Testis (tissue), 3 donors: ENCODE results near the gene IFITM5. TPM values are rescaled to one million over a fixed set of nuclear protein-coding genes. Genes with fewer than 3 reads are reported as not detected.

ENCODE experiments used
- DNase-seq: peaks from one replicate; pipeline ENCODE4 v3.0.0-alpha.2; 2019
- H3K27ac ChIP-seq, 2 donors: fragments of 200-600 bp; sonication (generic); one replicate each; pipeline ENCODE4 v1.5.1; 2019
- H3K27me3 ChIP-seq: fragments of 200-600 bp; sonication (generic); one replicate; pipeline ENCODE4 v1.5.1; 2019
- H3K36me3 ChIP-seq: fragments of 200-600 bp; sonication (generic); one replicate; pipeline ENCODE4 v1.5.1; 2017; ENCODE audit warnings: low read depth; ENCODE audit errors: missing control alignments
- H3K4me1 ChIP-seq: fragments of 200-600 bp; sonication (generic); one replicate; pipeline ENCODE4 v1.5.1; 2019
- H3K4me3 ChIP-seq, 2 donors: fragments of 200-600 bp; sonication (generic); one replicate each; pipeline ENCODE4 v1.5.1; 2017 to 2019
- H3K9me3 ChIP-seq: fragments of 200-600 bp; sonication (generic); one replicate; pipeline ENCODE4 v1.5.1; 2017
- CTCF ChIP-seq, 3 experiments: fragments of 450-650 bp in 2 of 3; fragments of 200-600 bp in 1 of 3; sonication (generic) in 1 of 3; IDR thresholded peaks; one replicate each; pipeline ENCODE4 v1.5.1; 2016 to 2019; ENCODE audit warnings: antibody characterized with exemption in 3 of 3, mild to moderate bottlenecking in 2 of 3, moderate library complexity in 1 of 3
- POLR2A ChIP-seq: fragments of 450-650 bp; IDR thresholded peaks from one replicate; pipeline ENCODE4 v1.6.1; 2017; ENCODE audit warnings: antibody characterized with exemption, mild to moderate bottlenecking, moderate library complexity
- WGBS, 2 donors: methylation state at CpG; one replicate each; pipeline ENCODE4 v1.1.5; 2018; 5-methylcytosine and 5-hydroxymethylcytosine counted together
- intact Hi-C: fragments of 100-400 bp; cut with DNase I; formaldehyde crosslinking; loops from one replicate; pipeline ENCODE4 v1.15.1; 2023; ENCODE audit warnings: low total_unique reads
- polyA plus RNA-seq: library from polyadenylated mRNA; stranded (reverse); fragments of 350-450 nt; fragmentation: Illumina TruSeq; extraction: RNeasy Lipid Tissue Mini Kit (QIAGEN cat#74804); gene quantifications from one replicate; pipeline ENCODE4 v1.2.3, GENCODE V29; 2014; ENCODE audit warnings: low read depth, low replicate concordance; ENCODE audit not compliant: insufficient read depth
- total RNA-seq, 2 donors: library from RNA; depleted of rRNA; stranded (reverse); fragments of >200 nt; gene quantifications; one replicate each; pipeline ENCODE4 v1.2.3, GENCODE V29; 2016

Gene IFITM5
- total and polyA plus RNA-seq, 3 donors from 2014 or later, result not detected

DNA sequence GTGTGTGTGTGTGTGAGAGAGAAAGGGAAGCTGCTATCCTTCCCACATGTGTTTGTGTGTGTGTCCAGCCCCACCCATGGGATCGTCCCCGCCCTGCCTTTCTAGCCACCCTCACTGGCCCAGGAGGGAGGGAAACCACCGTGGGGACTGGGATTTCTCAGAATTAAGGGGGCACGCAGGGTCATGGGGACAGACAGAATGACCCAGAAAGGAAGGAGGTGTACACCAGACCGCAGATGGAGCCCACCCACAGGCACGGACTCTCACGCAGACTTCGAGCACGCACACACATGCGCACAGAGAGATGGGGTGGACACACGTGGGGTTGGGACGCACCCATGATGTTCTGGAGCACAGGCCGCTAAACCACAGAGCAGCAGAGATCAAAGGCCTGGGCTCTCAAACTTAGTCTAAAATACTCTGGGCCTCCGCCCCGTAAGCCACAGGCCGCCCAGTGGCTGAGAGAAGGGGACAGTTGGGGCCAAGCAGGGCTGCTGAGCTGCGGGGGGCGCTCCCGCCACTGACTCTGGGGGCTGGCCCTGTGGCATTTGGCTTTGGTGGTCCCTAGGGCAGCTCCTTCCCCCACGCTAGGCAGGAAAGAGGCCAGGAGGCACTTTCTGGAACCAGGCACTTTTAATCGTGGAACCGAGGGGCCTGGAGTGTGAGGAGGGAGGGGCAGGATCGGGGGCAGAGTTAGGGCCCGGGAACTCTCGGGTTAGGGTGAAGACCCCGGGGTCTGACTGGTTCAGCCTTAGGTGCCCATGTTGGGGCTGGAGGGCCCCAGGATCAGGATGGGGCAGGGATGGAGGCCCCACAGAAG is 1.5 kb downstream of the IFITM5 start:
- WGBS, 2 donors, result 57 to 61% methylated on average over 24 to 26 of the region's 26 CpGs
- peak; percentile 75 for DNase-seq
- no peaks in the 10 kb centered on the region for H3K9me3 ChIP-seq
- H3K4me3 ChIP-seq, result no peak overlapping the region
- TF ChIP-seq POLR2A (no peak), CTCF (IDR thresholded peaks at IDR 0.05) (no peak)
- no peaks in the 10 kb centered on the region for H3K27me3 ChIP-seq
- no peaks in the 10 kb centered on the region for H3K36me3 ChIP-seq
- peak overlapping the region; percentile 58 to 68 for H3K27ac ChIP-seq
- H3K4me1 ChIP-seq, result peaks cover 18% of the 10 kb centered on the region
- intact Hi-C loops, result loop anchor here (10.0 kb wide), 1 partner anchor 57 kb away; no protein-coding TSS in a partner anchor

GRCh38 chr11:297051-297585 is 2.2 kb downstream of the IFITM5 start:
- H3K27me3 ChIP-seq, result no peaks in the 10 kb centered on the region
- peaks cover 18% of the 10 kb centered on the region for H3K4me1 ChIP-seq
- TF ChIP-seq CTCF (IDR thresholded peaks at IDR 0.05) (no peak), POLR2A (no peak)
- WGBS, 2 donors, result 60 to 69% methylated on average over 5 to 13 of the region's 13 CpGs
- intact Hi-C loops, result loop anchor here (10.0 kb wide), 1 partner anchor 58 kb away; no protein-coding TSS in a partner anchor
- peak overlapping the region; percentile 30 to 44 for H3K27ac ChIP-seq
- no peak for DNase-seq
- no peak overlapping the region for H3K4me3 ChIP-seq
- no peaks in the 10 kb centered on the region for H3K36me3 ChIP-seq
- H3K9me3 ChIP-seq, result no peaks in the 10 kb centered on the region

DNA sequence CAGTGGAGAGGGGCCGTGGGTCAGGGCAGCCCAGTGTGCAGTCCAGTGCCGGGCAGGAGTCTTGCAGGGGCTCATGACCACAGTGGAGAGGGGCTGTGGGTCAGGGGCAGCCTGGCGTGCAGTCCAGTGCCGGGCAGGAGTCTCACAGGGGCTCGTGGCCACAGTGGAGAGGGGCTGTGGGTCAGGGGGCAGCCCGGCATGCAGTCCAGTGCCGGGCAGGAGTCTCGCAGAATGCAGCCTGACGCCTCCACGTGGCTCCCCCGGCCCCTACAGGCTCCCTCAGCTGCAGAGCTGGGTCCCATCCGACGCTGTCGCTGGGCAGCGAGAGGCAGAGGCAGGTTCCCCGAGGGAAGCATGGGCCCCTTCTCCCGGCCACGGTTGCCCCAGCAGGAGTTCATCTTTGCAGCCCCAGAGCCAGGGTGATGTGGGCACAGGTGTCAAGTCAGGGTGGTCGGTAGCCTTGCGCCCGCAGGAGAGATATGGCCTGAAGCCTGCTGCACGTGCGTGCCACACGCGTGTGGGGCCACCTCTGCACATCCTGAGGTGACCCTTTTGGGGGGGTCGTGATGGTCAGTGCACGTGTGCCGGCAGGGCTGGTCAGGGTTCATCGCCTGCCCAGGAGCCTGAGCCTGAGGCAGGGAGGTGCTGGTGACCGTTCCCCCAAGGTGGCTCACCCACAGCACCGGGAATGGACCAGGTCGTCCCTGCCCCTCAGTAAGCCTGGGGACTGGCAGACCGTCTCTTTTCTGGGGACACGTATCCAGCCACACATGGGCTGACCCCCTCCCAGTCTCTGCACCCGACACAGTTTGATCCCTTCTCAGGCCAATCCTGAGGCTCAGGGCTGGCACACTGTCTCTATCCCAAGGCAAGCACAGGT is 2.9 kb downstream of the IFITM5 start:
- H3K27me3 ChIP-seq, result no peaks in the 10 kb centered on the region
- TF ChIP-seq POLR2A, result no peak
- no peak for TF ChIP-seq CTCF (IDR thresholded peaks at IDR 0.05)
- H3K27ac ChIP-seq, result peak overlapping the region; percentile 30 to 44
- H3K36me3 ChIP-seq, result no peaks in the 10 kb centered on the region
- no peaks in the 10 kb centered on the region for H3K9me3 ChIP-seq
- no peak overlapping the region for H3K4me3 ChIP-seq
- no peak for DNase-seq
- intact Hi-C loops, result loop anchor here (10.0 kb wide), 1 partner anchor 58 kb away; no protein-coding TSS in a partner anchor
- 69 to 76% methylated on average over 11 to 21 of the region's 35 CpGs for WGBS, 2 donors
- peaks cover 18% of the 10 kb centered on the region for H3K4me1 ChIP-seq

GRCh38 chr11:295351-296170 is 3.8 kb downstream of the IFITM5 start:
- 55 to 59% methylated on average over 17 to 26 of the region's 26 CpGs for WGBS, 2 donors
- TF ChIP-seq CTCF (IDR thresholded peaks at IDR 0.05), result no peak
- no peak for TF ChIP-seq POLR2A
- no peak for DNase-seq
- H3K9me3 ChIP-seq, result no peaks in the 10 kb centered on the region
- no peaks in the 10 kb centered on the region for H3K27me3 ChIP-seq
- intact Hi-C loops, result loop anchor here (10.0 kb wide), 1 partner anchor 59 kb away; no protein-coding TSS in a partner anchor
- H3K4me3 ChIP-seq, result no peak overlapping the region
- H3K27ac ChIP-seq, result peak overlapping the region in 1 of 2 donors; percentile 48
- H3K36me3 ChIP-seq, result no peaks in the 10 kb centered on the region
- H3K4me1 ChIP-seq, result peaks cover 18% of the 10 kb centered on the region
